ENCODE measurements around the gene HLTF. TPM values are rescaled to one million over a fixed set of nuclear protein-coding genes. Genes with fewer than 3 reads are reported as not detected.
A peak's percentile ranks its signal among the peaks of the same experiment; 100 is the strongest.

Gene HLTF
- total and polyA plus RNA-seq, 2 experiments from 2014 or later: 89.5 to 146 TPM

DNA sequence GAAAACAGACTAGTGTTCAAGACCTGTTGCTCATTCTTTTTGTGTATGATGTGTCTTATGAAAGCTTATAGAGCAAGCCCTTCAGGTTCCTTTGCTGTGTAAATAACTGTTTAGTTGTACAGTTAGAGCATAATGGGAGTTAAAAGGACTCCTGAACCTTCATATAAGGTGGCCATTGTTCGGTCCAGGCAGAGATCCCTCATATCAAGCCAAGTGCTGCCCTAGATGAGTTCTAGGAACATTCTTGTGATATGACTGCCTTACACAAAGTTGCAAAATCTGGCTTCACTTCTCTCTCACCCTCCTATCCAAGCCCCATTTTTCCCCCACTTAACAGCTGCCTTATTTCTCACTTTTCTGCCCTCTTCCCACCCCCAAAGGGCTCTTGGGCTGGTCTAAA is 68.1 kb downstream of the HLTF start:
- Histone ChIP-seq H2AFZ (no peak overlapping the region), H3K79me2 (replicated peaks; ENCODE audit: insufficient read depth) (no peaks in the 10 kb centered on the region), H3K4me2 (no peak overlapping the region), H4K20me1 (replicated peaks; ENCODE audit: insufficient read depth) (no peaks in the 10 kb centered on the region), H3K36me3 (ENCODE audit: insufficient read depth) (peaks cover 2% of the 10 kb centered on the region), H3K4me3 (no peak overlapping the region), H3F3A (replicated peaks; ENCODE audit: low read depth) (no peaks in the 10 kb centered on the region), H3K4me1 (ENCODE audit: insufficient read depth) (peaks cover 26% of the 10 kb centered on the region), H3K27ac (ENCODE audit: low read depth) (no peak overlapping the region), H3K27me3 (ENCODE audit: insufficient read depth) (no peaks in the 10 kb centered on the region), H3K9me2 (ENCODE audit: insufficient read depth) (no peaks in the 10 kb centered on the region)
- Mint-ChIP-seq H3K9me3 (no peaks in the 10 kb centered on the region), H3K36me3 (ENCODE audit: low read depth) (peaks cover 41% of the 10 kb centered on the region), H3K4me1 (peaks cover 48% of the 10 kb centered on the region), H3K27ac (peak overlapping the region; percentile 73), H3K4me3 (no peak overlapping the region), H3K27me3 (ENCODE audit: insufficient read depth, low read depth, poor library complexity) (peaks cover 11% of the 10 kb centered on the region)
- ATAC-seq: no peak
- no peak for DNase-seq (ENCODE audit: low spot score)
- no peak for TF ChIP-seq EZH2 (IDR thresholded peaks at IDR 0.05; ENCODE audit: low read depth, unreplicated experiment)
- no peak for TF ChIP-seq STAT1 (IDR thresholded peaks at IDR 0.05; ENCODE audit: unreplicated experiment)
- TF ChIP-seq, protein P1, sequence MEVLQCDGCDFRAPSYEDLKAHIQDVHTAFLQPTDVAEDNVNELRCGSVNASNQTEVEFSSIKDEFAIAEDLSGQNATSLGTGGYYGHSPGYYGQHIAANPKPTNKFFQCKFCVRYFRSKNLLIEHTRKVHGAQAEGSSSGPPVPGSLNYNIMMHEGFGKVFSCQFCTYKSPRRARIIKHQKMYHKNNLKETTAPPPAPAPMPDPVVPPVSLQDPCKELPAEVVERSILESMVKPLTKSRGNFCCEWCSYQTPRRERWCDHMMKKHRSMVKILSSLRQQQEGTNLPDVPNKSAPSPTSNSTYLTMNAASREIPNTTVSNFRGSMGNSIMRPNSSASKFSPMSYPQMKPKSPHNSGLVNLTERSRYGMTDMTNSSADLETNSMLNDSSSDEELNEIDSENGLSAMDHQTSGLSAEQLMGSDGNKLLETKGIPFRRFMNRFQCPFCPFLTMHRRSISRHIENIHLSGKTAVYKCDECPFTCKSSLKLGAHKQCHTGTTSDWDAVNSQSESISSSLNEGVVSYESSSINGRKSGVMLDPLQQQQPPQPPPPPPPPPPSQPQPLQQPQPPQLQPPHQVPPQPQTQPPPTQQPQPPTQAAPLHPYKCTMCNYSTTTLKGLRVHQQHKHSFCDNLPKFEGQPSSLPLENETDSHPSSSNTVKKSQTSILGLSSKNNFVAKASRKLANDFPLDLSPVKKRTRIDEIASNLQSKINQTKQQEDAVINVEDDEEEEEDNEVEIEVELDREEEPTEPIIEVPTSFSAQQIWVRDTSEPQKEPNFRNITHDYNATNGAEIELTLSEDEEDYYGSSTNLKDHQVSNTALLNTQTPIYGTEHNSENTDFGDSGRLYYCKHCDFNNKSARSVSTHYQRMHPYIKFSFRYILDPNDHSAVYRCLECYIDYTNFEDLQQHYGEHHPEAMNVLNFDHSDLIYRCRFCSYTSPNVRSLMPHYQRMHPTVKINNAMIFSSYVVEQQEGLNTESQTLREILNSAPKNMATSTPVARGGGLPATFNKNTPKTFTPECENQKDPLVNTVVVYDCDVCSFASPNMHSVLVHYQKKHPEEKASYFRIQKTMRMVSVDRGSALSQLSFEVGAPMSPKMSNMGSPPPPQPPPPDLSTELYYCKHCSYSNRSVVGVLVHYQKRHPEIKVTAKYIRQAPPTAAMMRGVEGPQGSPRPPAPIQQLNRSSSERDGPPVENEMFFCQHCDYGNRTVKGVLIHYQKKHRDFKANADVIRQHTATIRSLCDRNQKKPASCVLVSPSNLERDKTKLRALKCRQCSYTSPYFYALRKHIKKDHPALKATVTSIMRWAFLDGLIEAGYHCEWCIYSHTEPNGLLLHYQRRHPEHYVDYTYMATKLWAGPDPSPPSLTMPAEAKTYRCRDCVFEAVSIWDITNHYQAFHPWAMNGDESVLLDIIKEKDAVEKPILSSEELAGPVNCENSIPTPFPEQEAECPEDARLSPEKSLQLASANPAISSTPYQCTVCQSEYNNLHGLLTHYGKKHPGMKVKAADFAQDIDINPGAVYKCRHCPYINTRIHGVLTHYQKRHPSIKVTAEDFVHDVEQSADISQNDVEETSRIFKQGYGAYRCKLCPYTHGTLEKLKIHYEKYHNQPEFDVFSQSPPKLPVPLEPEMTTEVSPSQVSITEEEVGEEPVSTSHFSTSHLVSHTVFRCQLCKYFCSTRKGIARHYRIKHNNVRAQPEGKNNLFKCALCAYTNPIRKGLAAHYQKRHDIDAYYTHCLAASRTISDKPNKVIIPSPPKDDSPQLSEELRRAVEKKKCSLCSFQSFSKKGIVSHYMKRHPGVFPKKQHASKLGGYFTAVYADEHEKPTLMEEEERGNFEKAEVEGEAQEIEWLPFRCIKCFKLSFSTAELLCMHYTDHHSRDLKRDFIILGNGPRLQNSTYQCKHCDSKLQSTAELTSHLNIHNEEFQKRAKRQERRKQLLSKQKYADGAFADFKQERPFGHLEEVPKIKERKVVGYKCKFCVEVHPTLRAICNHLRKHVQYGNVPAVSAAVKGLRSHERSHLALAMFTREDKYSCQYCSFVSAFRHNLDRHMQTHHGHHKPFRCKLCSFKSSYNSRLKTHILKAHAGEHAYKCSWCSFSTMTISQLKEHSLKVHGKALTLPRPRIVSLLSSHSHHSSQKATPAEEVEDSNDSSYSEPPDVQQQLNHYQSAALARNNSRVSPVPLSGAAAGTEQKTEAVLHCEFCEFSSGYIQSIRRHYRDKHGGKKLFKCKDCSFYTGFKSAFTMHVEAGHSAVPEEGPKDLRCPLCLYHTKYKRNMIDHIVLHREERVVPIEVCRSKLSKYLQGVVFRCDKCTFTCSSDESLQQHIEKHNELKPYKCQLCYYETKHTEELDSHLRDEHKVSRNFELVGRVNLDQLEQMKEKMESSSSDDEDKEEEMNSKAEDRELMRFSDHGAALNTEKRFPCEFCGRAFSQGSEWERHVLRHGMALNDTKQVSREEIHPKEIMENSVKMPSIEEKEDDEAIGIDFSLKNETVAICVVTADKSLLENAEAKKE (CRISPR knock-in tag; IDR thresholded peaks at IDR 0.05): no peak
- TF ChIP-seq, protein P2, sequence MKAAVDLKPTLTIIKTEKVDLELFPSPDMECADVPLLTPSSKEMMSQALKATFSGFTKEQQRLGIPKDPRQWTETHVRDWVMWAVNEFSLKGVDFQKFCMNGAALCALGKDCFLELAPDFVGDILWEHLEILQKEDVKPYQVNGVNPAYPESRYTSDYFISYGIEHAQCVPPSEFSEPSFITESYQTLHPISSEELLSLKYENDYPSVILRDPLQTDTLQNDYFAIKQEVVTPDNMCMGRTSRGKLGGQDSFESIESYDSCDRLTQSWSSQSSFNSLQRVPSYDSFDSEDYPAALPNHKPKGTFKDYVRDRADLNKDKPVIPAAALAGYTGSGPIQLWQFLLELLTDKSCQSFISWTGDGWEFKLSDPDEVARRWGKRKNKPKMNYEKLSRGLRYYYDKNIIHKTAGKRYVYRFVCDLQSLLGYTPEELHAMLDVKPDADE (IDR thresholded peaks at IDR 0.05): no peak
- TF ChIP-seq EZH2phosphoT487 (IDR thresholded peaks at IDR 0.05; ENCODE audit: unreplicated experiment): no peak
- TF ChIP-seq ZNF331 (CRISPR knock-in tag; IDR thresholded peaks at IDR 0.05; ENCODE audit: low read depth): no peak
- no peak for TF ChIP-seq JUNB (IDR thresholded peaks at IDR 0.05; ENCODE audit: unreplicated experiment)
- TF ChIP-seq, protein P3, sequence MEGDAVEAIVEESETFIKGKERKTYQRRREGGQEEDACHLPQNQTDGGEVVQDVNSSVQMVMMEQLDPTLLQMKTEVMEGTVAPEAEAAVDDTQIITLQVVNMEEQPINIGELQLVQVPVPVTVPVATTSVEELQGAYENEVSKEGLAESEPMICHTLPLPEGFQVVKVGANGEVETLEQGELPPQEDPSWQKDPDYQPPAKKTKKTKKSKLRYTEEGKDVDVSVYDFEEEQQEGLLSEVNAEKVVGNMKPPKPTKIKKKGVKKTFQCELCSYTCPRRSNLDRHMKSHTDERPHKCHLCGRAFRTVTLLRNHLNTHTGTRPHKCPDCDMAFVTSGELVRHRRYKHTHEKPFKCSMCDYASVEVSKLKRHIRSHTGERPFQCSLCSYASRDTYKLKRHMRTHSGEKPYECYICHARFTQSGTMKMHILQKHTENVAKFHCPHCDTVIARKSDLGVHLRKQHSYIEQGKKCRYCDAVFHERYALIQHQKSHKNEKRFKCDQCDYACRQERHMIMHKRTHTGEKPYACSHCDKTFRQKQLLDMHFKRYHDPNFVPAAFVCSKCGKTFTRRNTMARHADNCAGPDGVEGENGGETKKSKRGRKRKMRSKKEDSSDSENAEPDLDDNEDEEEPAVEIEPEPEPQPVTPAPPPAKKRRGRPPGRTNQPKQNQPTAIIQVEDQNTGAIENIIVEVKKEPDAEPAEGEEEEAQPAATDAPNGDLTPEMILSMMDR (conservative IDR thresholded peaks at IDR 0.05; ENCODE audit: low read depth in 2 of 2): no peak
- no peak for TF ChIP-seq ZNF114 (CRISPR knock-in tag; IDR thresholded peaks at IDR 0.05)
- no peak for TF ChIP-seq CREB1 (CRISPR knock-in tag; IDR thresholded peaks at IDR 0.05; ENCODE audit: low read depth)
- TF ChIP-seq, protein P4, sequence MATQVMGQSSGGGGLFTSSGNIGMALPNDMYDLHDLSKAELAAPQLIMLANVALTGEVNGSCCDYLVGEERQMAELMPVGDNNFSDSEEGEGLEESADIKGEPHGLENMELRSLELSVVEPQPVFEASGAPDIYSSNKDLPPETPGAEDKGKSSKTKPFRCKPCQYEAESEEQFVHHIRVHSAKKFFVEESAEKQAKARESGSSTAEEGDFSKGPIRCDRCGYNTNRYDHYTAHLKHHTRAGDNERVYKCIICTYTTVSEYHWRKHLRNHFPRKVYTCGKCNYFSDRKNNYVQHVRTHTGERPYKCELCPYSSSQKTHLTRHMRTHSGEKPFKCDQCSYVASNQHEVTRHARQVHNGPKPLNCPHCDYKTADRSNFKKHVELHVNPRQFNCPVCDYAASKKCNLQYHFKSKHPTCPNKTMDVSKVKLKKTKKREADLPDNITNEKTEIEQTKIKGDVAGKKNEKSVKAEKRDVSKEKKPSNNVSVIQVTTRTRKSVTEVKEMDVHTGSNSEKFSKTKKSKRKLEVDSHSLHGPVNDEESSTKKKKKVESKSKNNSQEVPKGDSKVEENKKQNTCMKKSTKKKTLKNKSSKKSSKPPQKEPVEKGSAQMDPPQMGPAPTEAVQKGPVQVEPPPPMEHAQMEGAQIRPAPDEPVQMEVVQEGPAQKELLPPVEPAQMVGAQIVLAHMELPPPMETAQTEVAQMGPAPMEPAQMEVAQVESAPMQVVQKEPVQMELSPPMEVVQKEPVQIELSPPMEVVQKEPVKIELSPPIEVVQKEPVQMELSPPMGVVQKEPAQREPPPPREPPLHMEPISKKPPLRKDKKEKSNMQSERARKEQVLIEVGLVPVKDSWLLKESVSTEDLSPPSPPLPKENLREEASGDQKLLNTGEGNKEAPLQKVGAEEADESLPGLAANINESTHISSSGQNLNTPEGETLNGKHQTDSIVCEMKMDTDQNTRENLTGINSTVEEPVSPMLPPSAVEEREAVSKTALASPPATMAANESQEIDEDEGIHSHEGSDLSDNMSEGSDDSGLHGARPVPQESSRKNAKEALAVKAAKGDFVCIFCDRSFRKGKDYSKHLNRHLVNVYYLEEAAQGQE (IDR thresholded peaks at IDR 0.05; ENCODE audit: unreplicated experiment): no peak

Data from GM23338 (cell line).